Neural cell (in vitro differentiated cells): ENCODE results near the gene CD160. TPM values are rescaled to one million over a fixed set of nuclear protein-coding genes. Genes with fewer than 3 reads are reported as not detected.

ENCODE experiments used
- H2AFZ ChIP-seq: fragments of 200-600, 300-800 bp; sonication (generic), shearing (Covaris generic); 2 replicates; pipeline ENCODE4 v1.6.0; 2014; ENCODE audit warnings: low read depth, mild to moderate bottlenecking, antibody characterized with exemption, low read length, moderate library complexity
- H3F3A ChIP-seq: fragments of 200-600 bp; shearing (Covaris generic); 2 replicates; pipeline ENCODE4 v1.6.1; 2016; ENCODE audit warnings: mild to moderate bottlenecking, moderate library complexity, mixed read lengths, antibody characterized with exemption, low read length; ENCODE audit not compliant: insufficient read depth, poor library complexity, severe bottlenecking
- H3K27ac ChIP-seq: fragments of 200-600, 300-800 bp; sonication (generic), shearing (Covaris generic); 2 replicates; pipeline ENCODE4 v1.5.1; 2014; ENCODE audit warnings: mild to moderate bottlenecking, low read length, moderate library complexity
- H3K27me3 ChIP-seq: fragments of 300-800, 200-600 bp; sonication (generic), shearing (Covaris generic); 2 replicates; pipeline ENCODE4 v1.6.0; 2014; ENCODE audit warnings: mild to moderate bottlenecking, low read depth, low read length, moderate library complexity; ENCODE audit not compliant: insufficient read depth
- H3K36me3 ChIP-seq: fragments of 300-800, 200-600 bp; sonication (generic), shearing (Covaris generic); 2 replicates; pipeline ENCODE4 v1.5.1; 2014; ENCODE audit warnings: mild to moderate bottlenecking, antibody characterized with exemption, low read length, moderate library complexity; ENCODE audit not compliant: insufficient read depth
- H3K4me2 ChIP-seq: fragments of 300-800, 200-600 bp; sonication (generic), shearing (Covaris generic); 2 replicates; pipeline ENCODE4 v1.6.0; 2014; ENCODE audit warnings: mild to moderate bottlenecking, low read length
- H3K4me3 ChIP-seq: fragments of 300-800, 200-600 bp; sonication (generic), shearing (Covaris generic); 2 replicates; pipeline ENCODE4 v1.5.1; 2014; ENCODE audit warnings: mild to moderate bottlenecking, low read length, moderate library complexity
- H3K79me2 ChIP-seq: fragments of 200-600 bp; shearing (Covaris generic); replicated peaks from 2 replicates; pipeline ENCODE4 v1.6.0; 2014; ENCODE audit warnings: mild to moderate bottlenecking, low read length, moderate library complexity; ENCODE audit not compliant: insufficient read depth
- H3K9ac ChIP-seq: fragments of 300-800, 200-600 bp; sonication (generic), shearing (Covaris generic); 2 replicates; pipeline ENCODE4 v1.6.1; 2016; ENCODE audit warnings: mild to moderate bottlenecking, low read length, mixed read lengths
- H3K9me2 ChIP-seq: fragments of 200-600 bp; shearing (Covaris generic); 2 replicates; pipeline ENCODE4 v1.6.1; 2016; ENCODE audit warnings: mild to moderate bottlenecking, low read length, mixed read lengths; ENCODE audit not compliant: insufficient read depth
- H3K9me3 ChIP-seq: fragments of 200-600, 300-800 bp; sonication (generic), shearing (Covaris generic); 2 replicates; pipeline ENCODE4 v1.6.1; 2016; ENCODE audit warnings: mild to moderate bottlenecking, mixed run types, low read length, moderate library complexity, mixed read lengths
- H4K20me1 ChIP-seq: fragments of 200-600 bp; shearing (Covaris generic); 2 replicates; pipeline ENCODE4 v1.6.1; 2016; ENCODE audit warnings: mild to moderate bottlenecking, mixed run types; ENCODE audit not compliant: insufficient read depth
- EP300 ChIP-seq: fragments of 450-650 bp; conservative IDR thresholded peaks from 2 replicates; pipeline ENCODE4 v1.6.1; 2014; ENCODE audit warnings: antibody characterized with exemption, mild to moderate bottlenecking, moderate library complexity; ENCODE audit not compliant: poor library complexity, severe bottlenecking
- MXI1 ChIP-seq: fragments of 450-650 bp; conservative IDR thresholded peaks from 2 replicates; pipeline ENCODE4 v1.6.1; 2014; ENCODE audit warnings: antibody characterized with exemption, mild to moderate bottlenecking; ENCODE audit not compliant: poor library complexity, severe bottlenecking
- SMC3 ChIP-seq: fragments of 450-650 bp; conservative IDR thresholded peaks from 2 replicates; pipeline ENCODE4 v1.6.1; 2014; ENCODE audit warnings: antibody characterized with exemption, mild to moderate bottlenecking, moderate library complexity; ENCODE audit not compliant: poor library complexity
- TAF1 ChIP-seq: IDR thresholded peaks from 2 replicates; pipeline ENCODE4 v1.6.1; 2012; ENCODE audit warnings: low read depth
- polyA plus RNA-seq: library from polyadenylated mRNA; depleted of rRNA; stranded (reverse); fragments of >200 nt; gene quantifications from 2 replicates; pipeline ENCODE4 v1.2.3, GENCODE V29; 2014
- TF ChIP-seq, protein P1 (sequence below): IDR thresholded peaks from 2 replicates; pipeline ENCODE4 v1.6.1; 2012; ENCODE audit warnings: borderline replicate concordance
- TF ChIP-seq, protein P2 (sequence below): fragments of 450-650 bp; IDR thresholded peaks from 2 replicates; pipeline ENCODE4 v1.5.1; 2014; ENCODE audit warnings: antibody characterized with exemption, mild to moderate bottlenecking, moderate library complexity; ENCODE audit not compliant: poor library complexity, severe bottlenecking

The CD160 gene
- polyA plus RNA-seq, 1 donor from 2014 or later, result not detected

DNA sequence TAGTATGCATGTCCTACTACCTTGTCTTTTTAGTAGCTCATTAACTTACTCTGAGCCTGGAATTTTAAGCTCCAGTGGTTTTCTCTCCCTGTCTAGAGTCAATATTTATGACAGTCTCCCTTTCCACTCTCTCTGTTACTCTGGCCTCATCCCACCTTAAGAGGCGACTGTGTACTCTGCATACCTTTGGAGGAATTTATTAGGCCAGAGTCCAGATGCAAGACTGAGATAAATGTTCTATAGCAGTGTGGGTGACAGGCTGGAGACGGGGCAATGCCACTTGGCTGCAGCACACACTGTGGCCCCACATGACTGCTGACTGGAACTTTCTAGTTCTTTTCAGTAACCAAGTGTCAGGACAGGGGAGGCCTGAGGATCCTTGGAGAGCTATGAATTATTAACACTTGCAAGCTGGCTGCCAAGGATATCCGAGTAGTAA, 8.1 kb upstream of the CD160 start:
- Histone ChIP-seq H3K4me3 (no peak overlapping the region), H3K36me3 (no peaks in the 10 kb centered on the region), H3K27ac (no peak overlapping the region), H3F3A (no peaks in the 10 kb centered on the region), H3K27me3 (no peaks in the 10 kb centered on the region), H3K9me3 (no peaks in the 10 kb centered on the region), H3K9ac (no peak overlapping the region), H3K9me2 (no peaks in the 10 kb centered on the region), H3K4me2 (no peak overlapping the region), H2AFZ (no peak overlapping the region), H3K79me2 (no peaks in the 10 kb centered on the region), H4K20me1 (no peaks in the 10 kb centered on the region)
- TF ChIP-seq SMC3, result no peak
- no peak for TF ChIP-seq TAF1
- TF ChIP-seq, protein P1, sequence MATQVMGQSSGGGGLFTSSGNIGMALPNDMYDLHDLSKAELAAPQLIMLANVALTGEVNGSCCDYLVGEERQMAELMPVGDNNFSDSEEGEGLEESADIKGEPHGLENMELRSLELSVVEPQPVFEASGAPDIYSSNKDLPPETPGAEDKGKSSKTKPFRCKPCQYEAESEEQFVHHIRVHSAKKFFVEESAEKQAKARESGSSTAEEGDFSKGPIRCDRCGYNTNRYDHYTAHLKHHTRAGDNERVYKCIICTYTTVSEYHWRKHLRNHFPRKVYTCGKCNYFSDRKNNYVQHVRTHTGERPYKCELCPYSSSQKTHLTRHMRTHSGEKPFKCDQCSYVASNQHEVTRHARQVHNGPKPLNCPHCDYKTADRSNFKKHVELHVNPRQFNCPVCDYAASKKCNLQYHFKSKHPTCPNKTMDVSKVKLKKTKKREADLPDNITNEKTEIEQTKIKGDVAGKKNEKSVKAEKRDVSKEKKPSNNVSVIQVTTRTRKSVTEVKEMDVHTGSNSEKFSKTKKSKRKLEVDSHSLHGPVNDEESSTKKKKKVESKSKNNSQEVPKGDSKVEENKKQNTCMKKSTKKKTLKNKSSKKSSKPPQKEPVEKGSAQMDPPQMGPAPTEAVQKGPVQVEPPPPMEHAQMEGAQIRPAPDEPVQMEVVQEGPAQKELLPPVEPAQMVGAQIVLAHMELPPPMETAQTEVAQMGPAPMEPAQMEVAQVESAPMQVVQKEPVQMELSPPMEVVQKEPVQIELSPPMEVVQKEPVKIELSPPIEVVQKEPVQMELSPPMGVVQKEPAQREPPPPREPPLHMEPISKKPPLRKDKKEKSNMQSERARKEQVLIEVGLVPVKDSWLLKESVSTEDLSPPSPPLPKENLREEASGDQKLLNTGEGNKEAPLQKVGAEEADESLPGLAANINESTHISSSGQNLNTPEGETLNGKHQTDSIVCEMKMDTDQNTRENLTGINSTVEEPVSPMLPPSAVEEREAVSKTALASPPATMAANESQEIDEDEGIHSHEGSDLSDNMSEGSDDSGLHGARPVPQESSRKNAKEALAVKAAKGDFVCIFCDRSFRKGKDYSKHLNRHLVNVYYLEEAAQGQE, result no peak
- TF ChIP-seq MXI1, result no peak

DNA sequence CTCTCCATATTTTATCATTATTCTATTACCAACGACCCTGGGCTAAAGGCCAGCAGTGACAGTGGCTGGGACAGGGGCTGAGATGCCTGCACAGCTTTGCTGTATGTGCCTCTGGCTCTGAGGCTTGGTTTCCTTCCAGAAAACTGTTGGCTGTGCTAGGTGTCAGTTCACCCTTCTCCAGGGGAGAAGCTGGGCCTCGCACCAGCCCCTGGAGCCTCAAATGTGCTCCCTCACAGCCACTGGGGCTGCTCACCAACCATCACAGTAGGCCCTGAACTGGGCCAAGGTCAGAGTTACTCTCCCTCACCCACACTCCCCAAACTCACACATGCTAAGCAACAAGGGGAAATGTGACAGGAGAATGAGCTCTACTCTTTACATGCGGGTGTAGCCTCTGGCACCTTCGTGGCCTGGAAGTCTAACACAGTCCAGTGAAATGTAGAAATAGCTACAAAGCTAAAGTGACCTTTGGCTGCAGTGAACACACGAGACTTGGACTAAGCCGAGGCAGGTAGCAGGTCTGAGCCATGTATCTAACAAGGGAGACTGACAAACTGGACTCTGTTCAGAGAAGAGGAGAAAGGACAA, 4.7 kb upstream of the CD160 start:
- Histone ChIP-seq H3K79me2 (no peaks in the 10 kb centered on the region), H3K9me3 (no peaks in the 10 kb centered on the region), H3K27ac (no peak overlapping the region), H3F3A (no peaks in the 10 kb centered on the region), H2AFZ (no peak overlapping the region), H3K9me2 (no peaks in the 10 kb centered on the region), H3K9ac (no peak overlapping the region), H3K27me3 (no peaks in the 10 kb centered on the region), H3K4me2 (no peak overlapping the region), H4K20me1 (no peaks in the 10 kb centered on the region), H3K36me3 (no peaks in the 10 kb centered on the region), H3K4me3 (no peak overlapping the region)
- TF ChIP-seq TAF1, result no peak
- TF ChIP-seq, protein P1, result no peak

DNA sequence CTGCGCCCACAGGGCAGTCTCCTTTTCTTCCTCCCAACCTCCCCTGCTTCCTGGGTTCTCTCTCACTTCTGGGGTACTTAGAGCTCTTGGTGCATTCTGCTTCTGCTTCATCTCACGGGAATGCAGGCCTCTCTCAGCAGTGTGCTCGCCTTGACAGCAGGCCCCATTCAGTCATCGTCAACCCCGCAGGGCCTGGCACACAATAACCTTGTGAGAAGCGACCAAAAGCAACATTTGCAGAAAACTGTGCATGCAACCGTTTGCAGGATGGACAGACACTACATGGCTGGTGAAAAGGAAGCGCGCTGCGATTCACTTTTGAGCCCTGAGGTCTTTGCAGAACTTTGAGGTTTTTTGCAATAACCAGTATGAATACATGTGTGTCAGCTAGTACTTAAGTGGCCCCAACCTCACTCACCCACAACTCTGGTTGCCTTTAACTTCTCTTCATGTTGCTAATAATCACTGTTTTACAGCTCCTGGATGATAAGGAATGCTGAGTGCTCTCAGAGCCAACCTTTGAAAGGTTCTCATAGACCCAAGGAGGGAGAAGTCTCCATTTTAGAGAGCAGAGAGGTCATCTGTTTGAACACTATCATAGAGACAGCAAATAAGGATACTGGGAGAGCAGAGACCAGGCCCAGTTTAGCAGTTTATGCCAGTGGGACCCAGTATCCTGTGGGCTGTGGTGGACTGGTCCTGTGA, 2.5 kb upstream of the CD160 start:
- Histone ChIP-seq H3K4me3 (no peak overlapping the region), H3K9ac (no peak overlapping the region), H3K4me2 (no peak overlapping the region), H3K36me3 (no peaks in the 10 kb centered on the region), H3K9me2 (no peaks in the 10 kb centered on the region), H4K20me1 (no peaks in the 10 kb centered on the region), H3K27me3 (no peaks in the 10 kb centered on the region), H3K27ac (no peak overlapping the region), H3K9me3 (no peaks in the 10 kb centered on the region), H2AFZ (no peak overlapping the region), H3F3A (no peaks in the 10 kb centered on the region), H3K79me2 (no peaks in the 10 kb centered on the region)
- TF ChIP-seq MXI1 (no peak), TAF1 (no peak), EP300 (no peak)
- TF ChIP-seq, protein P2, sequence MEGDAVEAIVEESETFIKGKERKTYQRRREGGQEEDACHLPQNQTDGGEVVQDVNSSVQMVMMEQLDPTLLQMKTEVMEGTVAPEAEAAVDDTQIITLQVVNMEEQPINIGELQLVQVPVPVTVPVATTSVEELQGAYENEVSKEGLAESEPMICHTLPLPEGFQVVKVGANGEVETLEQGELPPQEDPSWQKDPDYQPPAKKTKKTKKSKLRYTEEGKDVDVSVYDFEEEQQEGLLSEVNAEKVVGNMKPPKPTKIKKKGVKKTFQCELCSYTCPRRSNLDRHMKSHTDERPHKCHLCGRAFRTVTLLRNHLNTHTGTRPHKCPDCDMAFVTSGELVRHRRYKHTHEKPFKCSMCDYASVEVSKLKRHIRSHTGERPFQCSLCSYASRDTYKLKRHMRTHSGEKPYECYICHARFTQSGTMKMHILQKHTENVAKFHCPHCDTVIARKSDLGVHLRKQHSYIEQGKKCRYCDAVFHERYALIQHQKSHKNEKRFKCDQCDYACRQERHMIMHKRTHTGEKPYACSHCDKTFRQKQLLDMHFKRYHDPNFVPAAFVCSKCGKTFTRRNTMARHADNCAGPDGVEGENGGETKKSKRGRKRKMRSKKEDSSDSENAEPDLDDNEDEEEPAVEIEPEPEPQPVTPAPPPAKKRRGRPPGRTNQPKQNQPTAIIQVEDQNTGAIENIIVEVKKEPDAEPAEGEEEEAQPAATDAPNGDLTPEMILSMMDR, result no peak
